ENCODE results near the gene CCR2.

Gene CCR2

GRCh38 chr3:46409739-46410489, 56.0 kb downstream of the CCR2 start:
- TF ChIP-seq CTCF (IDR thresholded peaks at IDR 0.05; ENCODE audit: low read depth, low read length), result no peak
- no peak overlapping the region for H3K27ac ChIP-seq
- DNase-seq, result no peak
- peaks cover 58% of the 10 kb centered on the region for H3K27me3 ChIP-seq (ENCODE audit: insufficient read depth, low read depth, severe bottlenecking)
- H3K9me3 ChIP-seq (ENCODE audit: severe bottlenecking), result no peaks in the 10 kb centered on the region
- no peaks in the 10 kb centered on the region for H3K36me3 ChIP-seq
- no peak overlapping the region for H3K4me3 ChIP-seq (ENCODE audit: low read depth, low read length)

Data from WERI-Rb-1 (cell line).